ENCODE results near the gene GPR132. TPM values are rescaled to one million over a fixed set of nuclear protein-coding genes. Genes with fewer than 3 reads are reported as not detected.

Gene GPR132
- total and polyA plus RNA-seq, 9 of the 15 experiments (the other 6 are each of a cell fraction or from before 2014, with no cell fraction given): 0.01 to 1.1 (median 0.25) TPM; not detected in 1

DNA sequence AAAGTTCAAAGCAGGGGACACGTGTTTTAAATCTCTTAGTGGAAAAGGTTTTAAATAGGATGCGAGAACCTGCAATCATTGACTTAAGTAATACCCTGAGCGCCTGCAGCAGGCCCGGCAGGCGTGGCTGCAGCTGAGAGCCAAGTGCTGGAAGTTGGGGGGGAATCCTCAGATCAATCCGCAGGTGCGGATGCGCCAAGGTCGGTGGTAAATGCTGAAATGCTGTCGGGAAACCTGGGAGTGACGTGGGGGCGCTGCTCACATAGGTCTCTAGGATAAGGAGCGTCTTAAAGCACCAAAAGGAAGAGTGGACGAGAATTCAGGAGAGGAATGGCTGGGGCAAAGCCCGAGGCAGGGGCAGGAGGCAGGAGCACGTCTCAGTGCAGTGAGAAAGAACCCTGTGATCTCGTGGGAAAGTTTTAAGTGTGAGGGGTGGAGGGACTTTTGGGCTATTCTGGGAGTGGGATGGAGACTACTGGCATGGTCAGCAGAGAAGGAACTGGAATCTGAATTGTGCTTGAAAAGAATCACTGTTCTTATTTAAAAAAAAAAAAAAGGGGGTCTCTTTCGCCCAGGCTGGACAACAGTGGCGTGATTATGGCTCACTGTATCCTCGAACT lies 43.5 kb downstream of the GPR132 start:
- Histone ChIP-seq H3K9me3 (replicated peaks; ENCODE audit: control insufficient read depth, insufficient read depth, low read depth, low read length) (no peaks in the 10 kb centered on the region), H3K4me3 (peak overlapping the region; percentile 72), H4K20me1 (replicated peaks; ENCODE audit: control insufficient read depth, insufficient read depth, low read length) (peaks cover 12% of the 10 kb centered on the region), H3K9ac (ENCODE audit: insufficient read depth in 1 of 2, low read depth in 2 of 2, low read length in 2 of 2) (peak overlapping the region; percentile 83 to 97), H3K79me2 (ENCODE audit: control insufficient read depth, insufficient read depth, low read length) (peaks cover 53% of the 10 kb centered on the region), H3K4me1 (replicated peaks in 1 of 2; ENCODE audit: control insufficient read depth in 2 of 2, insufficient read depth in 2 of 2, low read length in 2 of 2) (peaks cover 18 to 31% of the 10 kb centered on the region in 2 experiments), H3K4me2 (ENCODE audit: insufficient read depth, low read length) (peak overlapping the region; percentile 85), H3K36me3 (ENCODE audit: control insufficient read depth, insufficient read depth, low read length) (peaks cover 17% of the 10 kb centered on the region; the same call in 2 of the 3 replicates), H2AFZ (ENCODE audit: low read depth, low read length) (peak overlapping the region; percentile 56), H3K27me3 (ENCODE audit: control insufficient read depth in 2 of 2, insufficient read depth in 2 of 2, low read length in 2 of 2) (no peaks in the 10 kb centered on the region), H3K9me1 (ENCODE audit: control insufficient read depth, insufficient read depth, low read length) (peaks cover 4% of the 10 kb centered on the region), H3K27ac (ENCODE audit: extremely low read depth, low read depth, low read length) (peak overlapping the region; percentile 80)
- ChIA-PET POLR2A (interaction anchor here (0.6 to 1.4 kb wide), 4 partner anchors 16 to 1469 kb away, joined by 3 to 9 read pairs (median 4); no protein-coding TSS in a partner anchor), CTCF (ENCODE audit: low intra/inter-chr PET ratio) (interaction anchor here (0.8 kb wide), 1 partner anchor 46 kb away, joined by 4 read pairs; no protein-coding TSS in a partner anchor)
- intact Hi-C loops (cut with micrococcal nuclease) (no loop called here), in situ Hi-C loops (cut with MboI) (no loop called here)
- WGBS (ENCODE audit: insufficient coverage, low coverage, missing lambda C conversion rate): 2% methylated on average over 18 of the region's 20 CpGs
- ATAC-seq: peak; percentile 9
- peak; percentile 25 to 73 (median 43) for DNase-seq (ENCODE audit: extremely low read depth in 1 of 4, low spot score in 3 of 4)
- BruUV-seq (replicated peaks): TSS peak; percentile 87
- peak; percentile 74 for FAIRE-seq
- no peak for TF ChIP-seq SNIP1 (IDR thresholded peaks at IDR 0.05; ENCODE audit: low read depth)
- no peak for TF ChIP-seq NBN (IDR thresholded peaks at IDR 0.05; ENCODE audit: low read depth)
- no peak for TF ChIP-seq ZNF79 (CRISPR knock-in tag; IDR thresholded peaks at IDR 0.05; ENCODE audit: low read depth)
- no peak for TF ChIP-seq NR2C1 (IDR thresholded peaks at IDR 0.05)
- TF ChIP-seq NR2C1 (tag; IDR thresholded peaks at IDR 0.05): no peak
- TF ChIP-seq DNMT1 (IDR thresholded peaks at IDR 0.05): no peak
- TF ChIP-seq BRD9 (IDR thresholded peaks at IDR 0.05; ENCODE audit: low read depth, partially characterized antibody): no peak
- no peak for TF ChIP-seq FOSL1 (tag; conservative IDR thresholded peaks at IDR 0.05)
- no peak for TF ChIP-seq TSHZ1 (CRISPR knock-in tag; IDR thresholded peaks at IDR 0.05)
- TF ChIP-seq HDGF (IDR thresholded peaks at IDR 0.05): no peak
- TF ChIP-seq ZNF280B (CRISPR knock-in tag; IDR thresholded peaks at IDR 0.05): no peak
- TF ChIP-seq ZNF3 (CRISPR knock-in tag; IDR thresholded peaks at IDR 0.05): no peak
- no peak for TF ChIP-seq FIP1L1 (IDR thresholded peaks at IDR 0.05; ENCODE audit: low read depth, low read length, poor library complexity, severe bottlenecking)
- TF ChIP-seq RHOXF2B (CRISPR knock-in tag; conservative IDR thresholded peaks at IDR 0.05): no peak
- TF ChIP-seq CBFB (CRISPR knock-in tag; IDR thresholded peaks at IDR 0.05): no peak
- TF ChIP-seq ARHGAP35 (IDR thresholded peaks at IDR 0.05; ENCODE audit: partially characterized antibody): no peak
- TF ChIP-seq EGR1 (conservative IDR thresholded peaks at IDR 0.05): no peak
- TF ChIP-seq SMC3 (conservative IDR thresholded peaks at IDR 0.05; ENCODE audit: insufficient read depth, low read depth, low read length): no peak
- peak; percentile 34; the same call in 1 of the 2 replicates for TF ChIP-seq NFRKB (IDR thresholded peaks at IDR 0.05; ENCODE audit: low read depth)
- no peak for TF ChIP-seq ZSCAN32 (CRISPR knock-in tag; IDR thresholded peaks at IDR 0.05)
- TF ChIP-seq ATF1 (CRISPR knock-in tag; IDR thresholded peaks at IDR 0.05): no peak
- peak; percentile 8; the same call in 1 of the 2 replicates for TF ChIP-seq ATF1 (tag; IDR thresholded peaks at IDR 0.05)

Data from K562 (cell line).